OCI-LY3 (cell line): Measurements from ENCODE around the gene PIGS.

ENCODE experiments used
- H2AFZ ChIP-seq: fragments of 200-600, 300-600 bp; shearing (Covaris generic); 2 replicates; pipeline ENCODE4 v1.6.0; 2014; ENCODE audit warnings: antibody characterized with exemption, low read depth, low read length
- H3K27ac ChIP-seq: fragments of 200-600, 300-600 bp; sonication (generic); 2 replicates; pipeline ENCODE4 v1.5.1; 2014; ENCODE audit warnings: mild to moderate bottlenecking, low read length, moderate library complexity, mixed read lengths
- H3K27me3 ChIP-seq: fragments of 200-600, 300-600 bp; sonication (generic); 2 replicates; pipeline ENCODE4 v1.6.1; 2014; ENCODE audit warnings: low read depth, low read length, mixed read lengths
- H3K36me3 ChIP-seq: fragments of 200-600, 300-600 bp; sonication (generic); replicated peaks from 2 replicates; pipeline ENCODE3; 2014; ENCODE audit warnings: low read depth, low read length, mixed read lengths
- H3K4me1 ChIP-seq: fragments of 300-600, 200-600 bp; sonication (generic); 2 replicates; pipeline ENCODE4 v1.6.1; 2014; ENCODE audit warnings: low read length, mixed read lengths
- H3K4me2 ChIP-seq: fragments of 200-600, 300-600 bp; sonication (generic); 2 replicates; pipeline ENCODE4 v1.6.1; 2014; ENCODE audit warnings: low read length, mixed read lengths
- H3K4me3 ChIP-seq: fragments of 300-600, 200-600 bp; sonication (generic); 2 replicates; pipeline ENCODE4 v1.5.1; 2014; ENCODE audit warnings: antibody characterized with exemption, mild to moderate bottlenecking, low read length, moderate library complexity
- H3K79me2 ChIP-seq: fragments of 300-600, 200-600 bp; shearing (Covaris generic); 2 replicates; pipeline ENCODE4 v1.6.1; 2014; ENCODE audit warnings: mild to moderate bottlenecking, low read length, mixed read lengths
- H3K9ac ChIP-seq: fragments of 300-600, 200-600 bp; shearing (Covaris generic); 2 replicates; pipeline ENCODE4 v1.6.0; 2014; ENCODE audit warnings: mild to moderate bottlenecking, low read length, moderate library complexity
- H3K9me3 ChIP-seq: fragments of 200-600, 300-600 bp; shearing (Covaris generic); 2 replicates; pipeline ENCODE4 v1.6.1; 2014; ENCODE audit warnings: low read length, mixed read lengths; ENCODE audit not compliant: insufficient read depth
- H4K20me1 ChIP-seq: fragments of 200-600, 300-600 bp; sonication (generic); 2 replicates; pipeline ENCODE4 v1.6.1; 2016; ENCODE audit warnings: low read length, mixed read lengths; ENCODE audit not compliant: insufficient read depth
- CTCF ChIP-seq: fragments of 200-600, 300-600 bp; sonication (generic); IDR thresholded peaks from 2 replicates; pipeline ENCODE4 v1.5.1; 2014; ENCODE audit warnings: antibody characterized with exemption, low read length, low read depth
- EZH2phosphoT487 ChIP-seq: fragments of 200-600 bp; shearing (Covaris generic); IDR thresholded peaks from 2 replicates; pipeline ENCODE4 v1.6.1; 2018; ENCODE audit warnings: antibody characterized with exemption, mixed run types, low read depth

The PIGS gene

DNA sequence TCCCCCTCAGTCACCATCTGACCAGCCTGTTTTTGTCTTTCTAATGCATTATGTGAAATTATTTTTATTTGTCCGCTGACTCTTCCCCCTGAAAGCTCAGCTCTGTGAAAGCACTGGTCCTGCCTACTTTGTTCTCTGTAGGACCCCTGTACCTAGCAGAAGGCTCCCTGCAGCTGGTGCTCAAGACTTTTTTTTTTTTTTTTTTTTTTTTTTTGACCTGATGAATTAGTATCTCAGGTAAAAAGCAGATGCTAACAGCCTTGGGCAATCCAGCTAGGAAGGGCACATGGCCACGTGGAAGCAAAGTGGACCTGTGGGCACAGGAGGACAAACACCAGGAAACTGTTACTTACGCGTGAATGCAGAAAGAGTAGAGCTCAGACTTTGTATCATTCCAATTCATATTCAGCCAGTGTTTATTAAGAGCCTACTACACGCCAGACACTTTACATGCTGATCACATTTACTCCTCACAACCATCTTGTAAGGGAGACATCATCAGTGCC, 18.3 kb downstream of the PIGS start:
- Histone ChIP-seq H3K4me2 (peak overlapping the region; percentile 68), H3K4me1 (peaks cover 52% of the 10 kb centered on the region), H3K9me3 (no peaks in the 10 kb centered on the region), H3K4me3 (peak overlapping the region; percentile 96), H3K9ac (no peak overlapping the region; the same call in 1 of the 2 replicates), H3K27ac (no peak overlapping the region), H3K27me3 (no peaks in the 10 kb centered on the region), H3K79me2 (peaks cover 44% of the 10 kb centered on the region), H3K36me3 (peaks cover 65% of the 10 kb centered on the region), H4K20me1 (no peaks in the 10 kb centered on the region), H2AFZ (no peak overlapping the region)
- TF ChIP-seq EZH2phosphoT487 (no peak), CTCF (no peak)

DNA sequence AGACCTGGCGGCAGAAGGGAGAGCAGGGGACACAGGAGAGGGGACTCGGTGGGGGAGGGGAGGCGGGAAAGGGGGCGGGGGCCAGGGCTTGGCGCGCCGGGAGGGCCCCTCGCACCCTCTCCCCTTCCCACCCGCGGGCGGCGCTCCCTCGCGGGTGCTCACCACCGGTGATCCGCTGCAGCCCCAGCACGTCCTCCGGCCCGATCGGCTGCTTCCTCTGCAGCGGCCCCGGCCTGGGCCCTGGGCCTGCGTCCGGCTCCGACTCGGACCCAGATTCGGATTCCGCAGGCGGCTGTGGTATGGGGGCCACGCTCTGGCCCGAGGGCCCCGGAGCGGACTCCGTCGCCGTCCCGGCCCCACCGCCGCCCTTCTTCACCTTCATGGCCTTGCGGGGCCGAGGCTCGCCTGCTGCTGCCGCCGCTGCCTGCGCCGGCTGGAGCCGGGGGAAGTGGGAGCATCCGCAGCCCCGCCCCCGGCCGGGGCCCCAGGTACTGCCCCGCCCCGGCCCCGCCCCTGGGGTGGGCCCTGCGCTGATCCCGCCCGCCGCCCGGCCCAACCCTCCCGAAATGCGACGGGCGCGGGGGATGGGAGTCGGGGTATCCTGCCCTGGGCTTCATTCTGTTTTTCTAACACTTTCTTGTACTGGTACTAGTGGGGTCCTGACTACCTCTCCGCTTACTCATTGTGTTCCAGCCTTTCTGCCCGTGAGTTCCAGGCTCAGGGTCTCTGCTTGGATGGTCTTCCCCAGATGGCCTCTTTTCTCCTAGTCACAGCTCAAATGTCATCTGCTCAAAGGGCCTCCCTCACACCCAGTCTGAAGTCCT, 18.9 kb downstream of the PIGS start, which contains the start of gene UNC119:
UNC119 (minus strand) TSS at position 449 of the 824 bp plus-strand sequence; CDS start at position 382, 67 bp downstream.
- Histone ChIP-seq H3K4me2 (peak within 1 kb of the TSS; percentile 87), H3K4me1 (peaks cover 54% of the 10 kb centered on the region), H4K20me1 (no peaks in the 10 kb centered on the region), H2AFZ (no peak within 1 kb of the TSS), H3K9me3 (no peaks in the 10 kb centered on the region), H3K9ac (peak within 1 kb of the TSS; percentile 91), H3K79me2 (peaks cover 50% of the 10 kb centered on the region), H3K36me3 (peaks cover 60% of the 10 kb centered on the region), H3K27me3 (no peaks in the 10 kb centered on the region), H3K4me3 (peak within 1 kb of the TSS; percentile 96), H3K27ac (peak within 1 kb of the TSS; percentile 98)
- TF ChIP-seq CTCF (no peak), EZH2phosphoT487 (no peak)

DNA sequence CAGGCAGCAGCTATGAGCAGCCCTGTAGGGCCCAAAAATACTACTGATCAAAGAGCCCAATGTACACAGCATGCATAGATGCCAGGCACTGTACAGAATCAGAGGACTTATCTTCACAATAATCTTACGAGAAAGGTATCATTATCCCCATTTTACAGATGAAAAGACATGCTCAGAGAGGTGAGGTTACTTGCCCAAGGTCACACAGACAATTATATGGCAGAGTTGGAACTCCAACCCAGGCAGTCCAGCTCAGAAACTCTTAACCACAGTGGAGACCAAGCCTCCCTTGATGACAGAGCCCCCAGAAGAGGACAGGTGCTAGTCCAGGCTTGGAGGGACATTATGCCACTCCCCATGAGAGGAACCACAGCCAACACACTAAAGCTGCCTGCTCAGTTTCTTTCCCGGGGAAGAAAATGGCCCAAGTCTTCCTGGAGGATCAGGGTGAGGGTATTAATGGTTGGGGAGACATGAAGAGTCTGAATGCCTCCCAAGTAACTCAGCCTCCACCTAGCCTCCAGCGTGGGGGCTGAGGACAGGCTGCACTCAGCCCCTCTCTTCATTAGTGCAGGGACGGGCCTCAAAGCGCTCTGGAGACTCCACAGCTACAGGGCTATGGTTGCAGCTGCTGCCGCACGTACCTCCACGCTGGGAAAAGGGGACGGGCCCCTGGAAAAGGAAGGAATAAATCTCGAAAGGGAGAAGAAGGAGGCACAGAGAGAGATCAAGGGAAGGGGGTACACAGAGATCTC, 19.7 kb downstream of the PIGS start:
- no peaks in the 10 kb centered on the region for H4K20me1 ChIP-seq
- H3K4me2 ChIP-seq: peak overlapping the region; percentile 87
- H3K27me3 ChIP-seq: no peaks in the 10 kb centered on the region
- no peak overlapping the region for H2AFZ ChIP-seq
- H3K4me3 ChIP-seq: peak overlapping the region; percentile 96
- peak overlapping the region; percentile 98 for H3K27ac ChIP-seq
- peaks cover 60% of the 10 kb centered on the region for H3K4me1 ChIP-seq
- peak overlapping the region; percentile 91 for H3K9ac ChIP-seq
- TF ChIP-seq EZH2phosphoT487: no peak
- no peak for TF ChIP-seq CTCF
- H3K9me3 ChIP-seq: no peaks in the 10 kb centered on the region
- peaks cover 60% of the 10 kb centered on the region for H3K36me3 ChIP-seq
- H3K79me2 ChIP-seq: peaks cover 55% of the 10 kb centered on the region

DNA sequence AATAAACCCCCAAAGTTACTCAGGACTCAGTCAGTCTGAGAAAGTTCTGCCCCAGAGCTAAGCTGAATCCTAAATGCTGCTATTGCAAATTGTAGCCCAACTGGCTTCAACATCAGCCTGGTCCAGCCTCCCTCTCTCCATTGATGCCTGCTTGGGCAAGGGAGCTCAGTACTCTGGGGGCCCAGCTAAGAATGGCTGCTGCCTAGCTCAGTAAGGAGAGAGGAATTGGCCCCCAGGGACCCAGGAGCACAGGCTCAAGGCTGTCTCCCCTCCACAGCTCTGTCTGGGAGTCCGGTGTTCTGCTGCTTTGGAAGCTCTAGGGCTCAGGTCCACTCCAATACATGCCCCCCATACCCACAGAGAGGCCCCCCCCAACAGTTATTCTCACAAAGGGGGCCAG, 20.5 kb downstream of the PIGS start:
- Histone ChIP-seq H3K4me3 (peak overlapping the region; percentile 96), H2AFZ (no peak overlapping the region), H3K4me1 (peaks cover 60% of the 10 kb centered on the region), H3K9ac (peak overlapping the region; percentile 91), H3K9me3 (no peaks in the 10 kb centered on the region), H3K4me2 (peak overlapping the region; percentile 87), H3K36me3 (peaks cover 60% of the 10 kb centered on the region), H3K27ac (peak overlapping the region; percentile 98), H4K20me1 (no peaks in the 10 kb centered on the region), H3K79me2 (peaks cover 55% of the 10 kb centered on the region), H3K27me3 (no peaks in the 10 kb centered on the region)
- no peak for TF ChIP-seq EZH2phosphoT487
- no peak for TF ChIP-seq CTCF
